Pericardium fibroblast (primary cell): ENCODE measurements around the gene LELP1. TPM values are rescaled to one million over a fixed set of nuclear protein-coding genes. Genes with fewer than 3 reads are reported as not detected.

Source experiments
- total RNA-seq: library from RNA; depleted of rRNA; stranded (reverse); fragments of >200 nt; gene quantifications from 2 replicates; pipeline ENCODE4 v1.2.3, GENCODE V29; 2015

The LELP1 gene
- not detected in 2 replicates for total RNA-seq

DNA sequence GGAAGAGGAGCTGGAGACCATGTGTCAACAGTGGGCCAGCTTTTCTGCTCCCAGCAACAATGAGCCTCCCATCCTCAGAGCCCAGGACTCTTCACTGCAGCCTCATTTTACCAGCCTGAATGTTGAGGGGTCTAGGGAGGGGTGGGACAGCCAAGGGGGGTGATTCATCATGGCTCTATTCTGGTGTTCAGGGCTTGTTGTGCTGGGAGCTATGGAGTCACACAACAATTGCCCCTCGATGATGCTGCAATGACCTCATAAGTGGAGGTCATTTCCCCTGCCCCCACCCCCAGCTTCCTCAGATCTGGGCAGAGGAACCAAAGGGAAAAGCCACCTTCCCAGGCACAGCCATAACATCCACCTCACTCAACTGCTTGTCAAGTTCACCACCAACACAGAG lies at the start of gene LELP1:
LELP1 (plus strand) TSS at position 301 of the 400 bp plus-strand sequence. CDS start 1,278 bp downstream, outside the sequence.

DNA sequence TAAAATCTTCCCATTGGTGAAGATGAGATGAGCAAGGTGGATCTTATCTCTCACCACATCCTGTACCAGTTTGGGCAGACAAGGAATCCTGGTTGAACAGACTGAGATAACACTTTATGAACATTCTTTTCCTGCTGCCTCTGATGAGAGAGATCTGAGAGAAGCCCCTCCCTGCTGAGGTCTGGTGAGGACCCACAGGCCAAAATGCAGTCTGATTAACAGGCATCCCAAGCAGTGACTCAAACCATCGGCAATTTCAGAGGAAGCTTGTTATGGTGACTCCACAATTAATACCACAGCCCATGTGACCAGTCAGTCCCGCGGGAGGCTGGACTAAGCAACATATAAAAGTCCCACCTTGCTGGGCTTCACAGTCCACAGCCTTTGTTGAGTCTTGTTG lies 14.0 kb downstream of the LELP1 start, which contains the start of gene PRR9:
PRR9 (plus strand) TSS at position 373 of the 400 bp plus-strand sequence. CDS start 561 bp downstream, outside the sequence.

Other genes starting within 250 kb of the LELP1 start
- not detected in 2 replicates for gene SPRR4, start 232.8 kb upstream of the LELP1 start, total RNA-seq
- not detected in 2 replicates for gene SPRR1A, start 219.3 kb upstream of the LELP1 start, total RNA-seq
- gene SPRR3, start 201.7 kb upstream of the LELP1 start, total RNA-seq = not detected in 2 replicates
- not detected in 2 replicates for gene SPRR1B, start 172.2 kb upstream of the LELP1 start, total RNA-seq
- not detected in 2 replicates for gene SPRR2D, start 162.3 kb upstream of the LELP1 start, total RNA-seq
- gene SPRR2A, start 145.9 kb upstream of the LELP1 start, total RNA-seq = not detected in 2 replicates
- gene SPRR2B, start 131.8 kb upstream of the LELP1 start, total RNA-seq = not detected in 2 replicates
- gene SPRR2E, start 108.9 kb upstream of the LELP1 start, total RNA-seq = not detected in 2 replicates
- not detected in 2 replicates for gene SPRR2F, start 89.9 kb upstream of the LELP1 start, total RNA-seq
- gene SPRR2G, start 52.5 kb upstream of the LELP1 start, total RNA-seq = not detected in 2 replicates
- 0.12 TPM in 1 of 2 replicates, not detected in the other for gene PRR9, start 14.2 kb downstream of the LELP1 start, total RNA-seq
- not detected in 2 replicates for gene LORICRIN, start 56.3 kb downstream of the LELP1 start, total RNA-seq
- gene PGLYRP3, start 109.5 kb downstream of the LELP1 start, total RNA-seq = not detected in 2 replicates
- not detected in 2 replicates for gene PGLYRP4, start 145.4 kb downstream of the LELP1 start, total RNA-seq
- 0.82 TPM in 1 of 2 replicates, not detected in the other for gene S100A9, start 154.4 kb downstream of the LELP1 start, total RNA-seq
- gene S100A12, start 172.2 kb downstream of the LELP1 start, total RNA-seq = not detected in 2 replicates
- gene S100A8, start 187.6 kb downstream of the LELP1 start, total RNA-seq = not detected in 2 replicates
- not detected in 2 replicates for gene S100A7A, start 213.1 kb downstream of the LELP1 start, total RNA-seq